Measurements from ENCODE around the gene PLA2G3. TPM values are rescaled to one million over a fixed set of nuclear protein-coding genes. Genes with fewer than 3 reads are reported as not detected.

PLA2G3 gene
- total RNA-seq, 1 donor = under 0.01 TPM

DNA sequence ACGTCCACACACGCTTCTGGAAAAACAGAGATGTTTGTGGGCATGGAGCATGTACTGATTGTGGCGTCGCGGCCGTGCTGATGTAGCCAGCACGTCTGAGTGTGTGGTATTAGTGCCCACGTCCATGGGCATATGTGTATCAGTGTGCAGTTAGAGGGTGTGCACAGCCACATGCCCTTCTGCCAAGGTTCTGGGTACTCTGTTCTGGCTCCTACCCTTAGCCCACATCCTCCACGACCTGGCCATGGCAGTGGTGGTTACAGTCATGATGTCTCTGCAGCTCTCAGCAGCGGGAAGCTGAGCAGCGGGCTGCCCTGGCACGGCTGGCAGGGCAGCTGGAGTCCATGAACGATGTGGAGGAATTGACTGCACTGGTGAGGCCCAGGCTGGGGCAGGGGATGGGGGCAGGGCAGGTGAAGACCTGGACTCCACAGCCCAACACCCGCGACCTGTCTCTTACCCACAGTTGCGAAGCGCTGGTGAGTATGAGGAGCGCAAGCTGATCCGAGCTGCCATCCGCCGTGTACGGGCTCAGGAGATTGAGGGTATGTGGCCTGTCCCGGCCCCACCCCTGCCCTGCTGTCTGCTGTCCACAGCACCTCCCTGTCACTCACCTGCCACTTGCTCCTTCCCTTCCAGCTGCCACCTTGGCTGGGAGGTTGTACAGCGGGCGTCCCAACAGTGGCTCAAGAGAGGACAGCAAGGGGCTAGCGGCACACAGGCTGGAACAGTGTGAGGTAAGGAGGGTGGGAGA is 51.9 kb downstream of the PLA2G3 start:
- no peak for DNase-seq (ENCODE audit: low read depth in 2 of 3, low spot score in 2 of 3)

DNA sequence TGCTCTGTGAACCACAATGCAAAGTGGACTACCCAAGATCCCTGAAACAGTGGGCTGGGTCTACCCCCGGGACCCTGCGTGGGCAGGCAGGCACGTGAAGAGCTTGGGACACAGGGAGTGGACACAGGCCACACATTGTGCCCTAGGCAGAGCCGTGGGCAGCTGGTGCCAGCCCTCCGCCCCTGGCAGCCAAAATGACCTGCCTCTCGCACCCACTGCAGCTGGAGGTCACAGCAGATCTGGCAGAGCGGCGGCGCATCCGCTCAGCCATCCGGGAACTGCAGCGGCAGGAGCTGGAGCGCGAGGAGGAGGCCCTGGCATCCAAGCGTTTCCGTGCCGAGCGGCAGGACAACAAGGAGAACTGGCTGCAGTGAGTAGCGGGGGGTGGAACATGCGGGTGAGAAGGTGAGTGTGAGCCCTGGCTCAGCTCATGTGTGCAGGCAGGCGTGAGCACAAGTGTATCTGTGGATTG is 52.5 kb downstream of the PLA2G3 start:
- no peak for DNase-seq (ENCODE audit: low read depth in 2 of 3, low spot score in 2 of 3)

DNA sequence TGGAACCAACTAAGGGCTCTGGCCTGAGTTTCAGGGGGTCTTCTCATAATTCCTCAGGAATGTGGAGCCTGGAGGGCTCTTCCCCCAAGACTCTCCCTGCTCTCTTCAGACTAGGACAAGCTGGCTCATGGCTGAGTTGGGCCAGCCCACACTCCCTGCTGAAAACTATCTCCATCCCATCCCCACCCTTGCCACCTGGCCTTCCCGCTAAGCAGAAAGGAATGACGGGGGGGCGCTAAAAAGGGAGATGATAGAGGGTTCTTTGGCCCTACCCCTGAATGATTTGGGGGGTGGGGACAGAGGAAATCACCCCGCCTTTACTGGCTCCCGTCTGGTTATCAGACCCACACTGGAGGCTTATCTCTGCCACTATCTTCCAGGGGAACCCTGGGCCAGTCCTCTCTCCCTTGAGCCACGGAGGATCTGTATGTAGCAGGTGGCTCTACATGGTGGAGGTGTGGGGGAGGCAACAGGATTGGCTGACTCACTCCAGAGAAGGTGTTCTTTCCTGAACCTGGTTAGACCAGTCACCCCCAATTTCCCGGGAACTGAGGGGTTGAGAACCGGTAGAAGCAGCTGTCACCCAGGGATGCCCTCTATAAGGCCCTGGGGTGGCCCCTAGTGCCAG is 53.5 kb downstream of the PLA2G3 start:
- DNase-seq (ENCODE audit: low read depth in 2 of 3, low spot score in 2 of 3) = no peak

DNA sequence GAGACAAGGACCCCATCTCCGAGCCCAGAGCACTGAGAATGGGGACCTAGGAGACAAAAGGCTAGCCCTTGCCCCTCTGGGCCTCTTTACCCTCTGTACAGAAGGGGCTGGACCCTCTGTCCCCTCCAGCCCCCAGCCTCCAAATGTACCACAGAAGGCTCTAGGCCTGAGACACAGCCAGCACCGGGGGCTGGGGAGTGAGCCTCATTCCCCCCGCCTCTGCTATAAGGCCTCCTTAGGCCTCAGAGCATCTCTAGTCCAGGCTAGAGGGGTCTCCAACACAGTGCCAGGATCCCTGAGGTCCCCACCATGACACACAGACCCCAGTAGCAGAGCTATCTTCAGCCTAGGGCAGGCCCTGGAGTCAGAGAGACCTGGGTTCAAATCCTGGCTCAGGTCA is 54.4 kb downstream of the PLA2G3 start:
- DNase-seq (ENCODE audit: low read depth in 2 of 3, low spot score in 2 of 3) = no peak

DNA sequence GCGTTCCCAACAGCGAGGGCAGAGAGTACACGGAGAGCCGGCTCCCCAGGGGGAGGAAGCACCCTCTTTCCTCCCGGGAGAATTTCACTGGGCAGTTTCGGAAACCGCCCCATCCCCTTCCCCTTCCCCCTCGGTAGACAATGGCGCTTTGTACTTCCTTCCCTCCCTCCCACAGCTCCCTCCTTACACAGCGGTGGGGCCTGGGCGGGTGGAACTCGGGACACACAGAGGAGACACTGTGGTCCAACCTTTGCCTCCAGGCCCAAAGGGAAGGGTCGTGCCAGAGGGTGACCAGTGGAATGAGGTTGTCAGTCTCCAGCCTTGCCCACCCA is 54.8 kb downstream of the PLA2G3 start:
- no peak for DNase-seq (ENCODE audit: low read depth in 2 of 3, low spot score in 2 of 3)

DNA sequence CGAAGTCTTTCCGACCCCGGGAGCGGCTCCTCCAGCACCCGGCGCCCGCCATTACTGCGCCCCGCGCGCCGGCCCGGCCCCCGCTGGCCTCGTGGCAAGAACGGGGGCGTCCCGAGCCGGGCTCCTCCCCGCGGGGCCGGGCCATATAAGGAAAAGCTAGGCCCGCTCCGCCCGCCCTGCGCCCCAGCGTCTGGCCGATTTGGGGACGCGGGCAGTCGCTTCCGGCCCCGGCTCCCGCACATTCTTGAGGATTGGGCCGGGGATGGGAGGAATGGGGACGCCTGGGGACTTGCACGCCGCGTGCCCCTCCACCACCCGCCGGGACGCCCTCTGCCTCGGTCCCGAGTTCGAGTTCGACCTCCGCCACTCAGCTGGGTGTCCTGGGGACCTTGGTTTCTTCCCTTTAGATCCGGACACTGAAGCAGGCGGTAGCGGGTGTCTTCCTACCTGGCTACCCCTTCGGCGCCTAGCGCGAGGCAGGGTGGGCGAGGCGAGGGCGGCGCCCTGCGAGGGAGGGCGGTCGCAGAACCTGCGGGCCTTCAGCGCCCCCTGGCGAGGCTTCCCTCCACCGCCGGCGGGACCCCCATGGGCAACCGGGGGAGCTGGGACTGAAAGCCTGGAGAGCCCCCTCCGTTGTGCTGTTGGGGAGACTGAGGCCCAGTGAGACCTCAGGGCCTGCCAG is 55.4 kb downstream of the PLA2G3 start:
- peak; percentile 53 to 88 (median 79) for DNase-seq (ENCODE audit: low read depth in 2 of 3, low spot score in 2 of 3)

Small RNA genes within 50 kb of the gene (small RNA-seq; reads per million reads assigned to genes)
- gene MIR3928 = 0.88 reads per million, percentile 25 among the genes with 10 or more reads in this experiment

Other genes with a start within 250 kb of the PLA2G3 start
- gene MORC2, start 171.7 kb downstream of the PLA2G3 start, total RNA-seq = 15.3 TPM
- 56.3 TPM for gene TUG1, start 171.2 kb downstream of the PLA2G3 start, total RNA-seq
- gene SMTN, start 59.2 kb downstream of the PLA2G3 start, total RNA-seq = 6.2 TPM
- gene SELENOM, start 32.9 kb downstream of the PLA2G3 start, total RNA-seq = 5.1 TPM
- 1.6 TPM for gene INPP5J, start 17.5 kb downstream of the PLA2G3 start, total RNA-seq
- gene RNF185, start 19.7 kb upstream of the PLA2G3 start, total RNA-seq = 14.8 TPM
- 55.7 TPM for gene LIMK2, start 71.8 kb upstream of the PLA2G3 start, total RNA-seq
- 67.9 TPM for gene PIK3IP1, start 152.0 kb upstream of the PLA2G3 start, total RNA-seq
- 72.2 TPM for gene PATZ1, start 205.8 kb upstream of the PLA2G3 start, total RNA-seq